Esophagus squamous epithelium (tissue), 4 donors: Measurements from ENCODE around the gene SLC2A5.

Source experiments
- CTCF ChIP-seq, 6 experiments: fragments of 450-650 bp in 4 of 6; fragments of 200-600 bp in 2 of 6; sonication (generic) in 2 of 6; IDR thresholded peaks; one replicate each; pipeline ENCODE4 v1.5.1; 2016 to 2019; ENCODE audit warnings: antibody characterized with exemption in 6 of 6, mild to moderate bottlenecking in 4 of 6, moderate library complexity in 4 of 6
- POLR2A ChIP-seq, 4 donors: fragments of 450-650 bp; IDR thresholded peaks; one replicate each; pipeline ENCODE4 v1.6.1; 2017; ENCODE audit warnings: antibody characterized with exemption in 4 of 4, mild to moderate bottlenecking in 4 of 4, moderate library complexity in 3 of 4

- TF ChIP-seq CTCF (IDR thresholded peaks at IDR 0.05) (no peak), POLR2A (IDR thresholded peaks at IDR 0.05) (no peak)
Observed at GRCh38 chr1:9112961-9113880, 43.8 kb upstream of the SLC2A5 start.
